Neutrophil (primary cell): ENCODE results near the gene CACNA1C.

Source experiments
- H3K27ac ChIP-seq: fragments of 200-600 bp; sonication (generic); 2 replicates; pipeline ENCODE4 v1.5.1; 2016; ENCODE audit warnings: mild to moderate bottlenecking, moderate library complexity
- H3K27me3 ChIP-seq: fragments of 200-600 bp; sonication (generic); 2 replicates; pipeline ENCODE4 v1.6.0; 2016; ENCODE audit warnings: mild to moderate bottlenecking
- H3K36me3 ChIP-seq: fragments of 200-600 bp; sonication (generic); 2 replicates; pipeline ENCODE4 v1.5.1; 2017
- H3K4me1 ChIP-seq, 2 experiments: fragments of 200-600 bp in 1 of 2; sonication (generic) in 1 of 2; 1 replicate in 1 of 2; 2 replicates in 1 of 2; pipeline versions ENCODE4 v1.5.1 to v1.6.1; 2013 to 2016; ENCODE audit warnings: low read depth in 1 of 2, low read length in 1 of 2, mild to moderate bottlenecking in 1 of 2, moderate library complexity in 1 of 2; ENCODE audit not compliant: control insufficient read depth in 1 of 2, insufficient read depth in 1 of 2
- H3K4me3 ChIP-seq, 2 experiments: fragments of 200-600 bp in 1 of 2; sonication (generic) in 1 of 2; 1 replicate in 1 of 2; 2 replicates in 1 of 2; pipeline ENCODE4 v1.5.1; 2013 to 2016; ENCODE audit warnings: low read depth in 1 of 2, low read length in 1 of 2, mild to moderate bottlenecking in 1 of 2, moderate library complexity in 1 of 2
- H3K9me3 ChIP-seq: fragments of 200-600 bp; sonication (generic); 2 replicates; pipeline ENCODE4 v1.5.1; 2016
- TF ChIP-seq, protein P1 (sequence below): fragments of 200-600 bp; sonication (generic); IDR thresholded peaks from 2 replicates; pipeline ENCODE4 v1.5.1; 2016; ENCODE audit warnings: antibody characterized with exemption

Gene CACNA1C

DNA sequence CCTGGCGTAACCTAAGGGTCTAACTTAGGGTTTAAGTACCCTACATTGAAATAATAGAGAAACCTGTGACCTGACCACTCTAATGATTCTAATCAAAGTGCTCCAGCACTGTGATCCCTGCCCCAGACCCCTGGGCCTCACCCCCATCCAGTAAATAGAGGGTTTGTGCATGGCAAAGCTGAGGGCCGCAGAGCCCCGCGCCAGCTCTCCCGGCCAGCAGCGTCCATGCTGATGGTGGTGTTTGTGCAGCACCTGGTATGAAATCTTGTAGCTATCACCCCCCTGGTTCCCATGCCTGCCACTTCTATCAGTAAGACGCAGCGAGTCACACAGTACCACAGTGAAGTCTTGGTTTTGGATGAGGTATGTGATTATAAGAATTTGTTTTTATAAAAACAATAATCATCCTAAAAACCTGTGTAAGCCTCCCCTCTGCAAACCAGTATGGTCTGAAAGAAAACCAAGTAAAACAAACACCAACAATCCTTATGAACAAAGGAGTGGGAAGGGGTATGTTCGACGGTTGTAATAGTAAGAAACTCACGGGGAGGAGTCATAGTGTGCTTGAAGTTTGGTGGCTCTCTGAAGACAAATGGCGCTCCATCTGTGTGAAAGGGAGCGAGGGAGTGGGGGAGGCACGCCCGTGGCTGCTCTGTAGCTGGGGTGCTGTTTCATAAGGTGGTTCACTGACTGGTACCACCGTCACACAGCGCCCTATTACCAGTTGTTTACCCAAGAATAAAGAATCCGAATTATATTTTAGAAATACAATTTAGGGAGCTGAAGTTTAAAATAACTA, 156.2 kb downstream of the CACNA1C start:
- TF ChIP-seq, protein P1, sequence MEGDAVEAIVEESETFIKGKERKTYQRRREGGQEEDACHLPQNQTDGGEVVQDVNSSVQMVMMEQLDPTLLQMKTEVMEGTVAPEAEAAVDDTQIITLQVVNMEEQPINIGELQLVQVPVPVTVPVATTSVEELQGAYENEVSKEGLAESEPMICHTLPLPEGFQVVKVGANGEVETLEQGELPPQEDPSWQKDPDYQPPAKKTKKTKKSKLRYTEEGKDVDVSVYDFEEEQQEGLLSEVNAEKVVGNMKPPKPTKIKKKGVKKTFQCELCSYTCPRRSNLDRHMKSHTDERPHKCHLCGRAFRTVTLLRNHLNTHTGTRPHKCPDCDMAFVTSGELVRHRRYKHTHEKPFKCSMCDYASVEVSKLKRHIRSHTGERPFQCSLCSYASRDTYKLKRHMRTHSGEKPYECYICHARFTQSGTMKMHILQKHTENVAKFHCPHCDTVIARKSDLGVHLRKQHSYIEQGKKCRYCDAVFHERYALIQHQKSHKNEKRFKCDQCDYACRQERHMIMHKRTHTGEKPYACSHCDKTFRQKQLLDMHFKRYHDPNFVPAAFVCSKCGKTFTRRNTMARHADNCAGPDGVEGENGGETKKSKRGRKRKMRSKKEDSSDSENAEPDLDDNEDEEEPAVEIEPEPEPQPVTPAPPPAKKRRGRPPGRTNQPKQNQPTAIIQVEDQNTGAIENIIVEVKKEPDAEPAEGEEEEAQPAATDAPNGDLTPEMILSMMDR, result no peak
- H3K36me3 ChIP-seq, result no peaks in the 10 kb centered on the region
- no peak overlapping the region for H3K27ac ChIP-seq
- no peak overlapping the region for H3K4me3 ChIP-seq
- peaks cover 8% of the 10 kb centered on the region for H3K27me3 ChIP-seq
- no peaks in the 10 kb centered on the region for H3K9me3 ChIP-seq
- H3K4me1 ChIP-seq, result no peaks in the 10 kb centered on the region

DNA sequence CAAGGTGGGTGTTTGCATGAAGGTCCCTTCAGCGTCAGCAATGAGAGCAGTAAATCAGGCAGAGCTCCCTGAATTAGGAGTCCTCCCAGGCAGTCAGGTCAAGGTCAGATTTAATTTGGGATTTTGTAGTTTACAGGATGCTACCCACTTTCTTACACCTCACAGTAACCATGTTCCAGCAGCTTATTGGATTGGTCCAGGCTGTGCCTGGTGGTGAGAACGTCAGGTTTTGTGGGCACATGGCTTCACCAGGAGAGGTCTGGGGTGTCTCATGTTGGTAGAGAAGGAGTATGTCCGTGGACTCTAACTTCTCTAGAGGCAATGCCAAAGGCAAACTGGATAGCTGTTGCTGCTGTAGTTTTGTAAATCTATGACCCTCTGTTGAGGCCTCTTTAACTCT, 158.3 kb downstream of the CACNA1C start:
- H3K4me1 ChIP-seq, result no peaks in the 10 kb centered on the region
- no peaks in the 10 kb centered on the region for H3K9me3 ChIP-seq
- TF ChIP-seq, protein P1, result no peak
- no peaks in the 10 kb centered on the region for H3K36me3 ChIP-seq
- H3K27ac ChIP-seq, result no peak overlapping the region
- H3K4me3 ChIP-seq, result no peak overlapping the region
- peaks cover 8% of the 10 kb centered on the region for H3K27me3 ChIP-seq

DNA sequence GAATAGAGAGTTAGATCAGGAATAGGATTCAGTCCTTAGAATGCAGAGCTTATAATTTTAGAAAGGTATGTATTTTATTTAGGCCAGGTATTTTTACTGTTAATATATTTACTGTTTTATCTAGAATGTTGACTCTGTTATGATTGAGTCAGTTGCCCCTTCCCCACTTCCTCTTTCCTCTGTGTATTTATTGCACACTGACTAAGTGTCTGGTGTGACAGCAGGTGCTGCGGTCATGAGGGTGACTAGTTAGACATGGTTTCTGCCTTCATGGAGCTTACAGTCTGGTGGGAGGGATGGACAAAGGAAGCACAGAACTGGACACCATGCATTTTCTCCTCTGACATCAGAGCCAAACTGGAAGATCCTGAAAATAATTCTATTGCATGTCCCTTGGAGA, 159.8 kb downstream of the CACNA1C start:
- H3K4me1 ChIP-seq, result no peaks in the 10 kb centered on the region
- H3K27me3 ChIP-seq, result peaks cover 8% of the 10 kb centered on the region
- no peaks in the 10 kb centered on the region for H3K9me3 ChIP-seq
- TF ChIP-seq, protein P1, result no peak
- no peak overlapping the region for H3K4me3 ChIP-seq
- H3K36me3 ChIP-seq, result no peaks in the 10 kb centered on the region
- H3K27ac ChIP-seq, result no peak overlapping the region

DNA sequence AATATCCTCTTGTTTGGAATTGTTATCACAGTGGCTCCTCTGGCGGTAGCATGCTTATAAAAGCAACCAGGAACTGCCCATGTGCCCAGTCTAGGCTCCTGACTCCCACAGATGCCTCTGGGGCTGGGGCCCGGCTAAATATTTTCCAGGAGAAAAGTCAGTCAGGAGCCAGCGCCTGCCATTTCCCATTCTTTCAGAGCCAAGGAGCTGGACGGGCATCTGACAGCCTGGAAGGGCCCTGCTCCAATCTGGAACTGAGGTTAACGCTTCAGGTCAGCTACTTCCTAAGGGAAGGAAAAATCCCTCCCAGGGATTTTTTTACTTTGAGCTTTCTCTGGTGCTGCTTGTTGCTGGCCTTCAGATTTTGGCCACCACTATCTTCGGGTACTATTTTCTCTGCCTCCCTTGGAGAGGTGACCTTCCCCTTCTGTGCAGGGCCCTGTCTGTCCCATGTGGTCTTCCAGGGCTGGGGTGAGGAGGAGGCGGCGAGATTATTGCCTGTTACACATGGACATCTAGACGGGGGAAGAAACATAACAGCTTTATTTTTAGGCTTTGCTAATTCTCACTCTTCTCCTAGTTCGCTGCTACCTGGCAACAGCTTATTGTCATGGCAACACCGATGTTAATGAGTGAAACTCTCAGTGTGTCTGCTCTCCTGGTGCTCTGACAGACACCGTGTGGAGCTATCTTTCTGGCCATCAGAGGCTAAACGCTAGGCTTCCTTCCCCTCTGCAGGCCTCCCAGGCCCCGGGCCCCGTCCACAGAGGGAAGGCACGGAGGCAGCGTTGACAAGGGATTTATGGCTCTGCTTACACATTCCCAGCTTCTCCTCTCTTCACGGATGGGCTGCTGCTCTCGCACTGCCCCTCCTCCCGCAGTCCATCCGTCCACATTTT, 160.4 kb downstream of the CACNA1C start:
- TF ChIP-seq, protein P1, result no peak
- Histone ChIP-seq H3K36me3 (no peaks in the 10 kb centered on the region), H3K4me3 (no peak overlapping the region), H3K4me1 (no peaks in the 10 kb centered on the region), H3K9me3 (no peaks in the 10 kb centered on the region), H3K27me3 (peaks cover 8% of the 10 kb centered on the region), H3K27ac (no peak overlapping the region)

DNA sequence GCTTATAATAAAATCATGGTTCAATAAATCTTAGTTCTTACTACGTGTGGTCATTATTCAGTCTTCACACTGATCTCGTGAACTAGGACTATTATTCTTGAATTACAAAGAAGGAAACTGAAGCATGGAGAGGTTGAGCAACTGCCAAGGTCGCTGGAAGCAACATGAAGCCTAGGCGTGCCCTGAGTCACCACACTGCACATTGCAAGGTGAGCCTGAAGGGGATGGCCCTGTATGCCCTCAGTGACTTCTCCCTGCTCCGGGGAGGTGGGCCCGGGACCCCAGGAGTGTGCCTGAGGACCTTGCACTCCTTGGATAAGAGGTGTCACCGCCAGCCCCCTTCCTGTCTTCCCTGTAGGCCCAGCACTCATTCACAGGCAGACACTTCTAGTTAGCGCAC, 161.6 kb downstream of the CACNA1C start:
- TF ChIP-seq, protein P1, result no peak
- no peak overlapping the region for H3K4me3 ChIP-seq
- H3K27me3 ChIP-seq, result peaks cover 8% of the 10 kb centered on the region
- no peak overlapping the region for H3K27ac ChIP-seq
- no peaks in the 10 kb centered on the region for H3K4me1 ChIP-seq
- no peaks in the 10 kb centered on the region for H3K36me3 ChIP-seq
- H3K9me3 ChIP-seq, result no peaks in the 10 kb centered on the region
